PFSK-1 (cell line): ENCODE data around the gene PLCD1.

Experiments used
- POLR2AphosphoS5 ChIP-seq: IDR thresholded peaks from 2 replicates; pipeline ENCODE4 v1.6.1; 2012; ENCODE audit warnings: low read depth, mild to moderate bottlenecking, control low read depth, low read length, moderate library complexity
- REST ChIP-seq, 2 experiments: IDR thresholded peaks; 2 replicates each; pipeline versions ENCODE4 v1.6.1 to v1.8.0; 2011 to 2012; ENCODE audit warnings: low read depth in 2 of 2, low read length in 2 of 2, control low read depth in 1 of 2, inconsistent platforms in 1 of 2, mild to moderate bottlenecking in 1 of 2, moderate library complexity in 1 of 2; ENCODE audit not compliant: insufficient read depth in 1 of 2
- SIN3A ChIP-seq: IDR thresholded peaks from 2 replicates; pipeline ENCODE4 v1.6.1; 2012; ENCODE audit warnings: mild to moderate bottlenecking, low read length, moderate library complexity, borderline replicate concordance; ENCODE audit not compliant: insufficient read depth
- TAF1 ChIP-seq: IDR thresholded peaks from 2 replicates; pipeline ENCODE4 v1.6.1; 2012; ENCODE audit warnings: low read length, control low read depth, borderline replicate concordance; ENCODE audit not compliant: insufficient read depth

GRCh38 chr3:37992271-37993066 is 37.0 kb downstream of the PLCD1 start:
- TF ChIP-seq POLR2AphosphoS5 (no peak), REST (IDR thresholded peaks at IDR 0.05; ENCODE audit: insufficient read depth in 1 of 2, low read depth in 2 of 2, low read length in 2 of 2) (no peak), TAF1 (no peak), SIN3A (no peak)
